DND-41 (cell line): ENCODE results near the gene CENPP.

Experiments
- ATAC-seq: fragments of 200-7000 bp; cut with Tn5 transposase; 3 replicates; pipeline ENCODE4 v1.9.1; 2021; ENCODE audit warnings: low read depth; ENCODE audit not compliant: insufficient read depth
- DNase-seq: peaks from one replicate; pipeline ENCODE4 v3.0.0-alpha.2; 2020
- H2AFZ ChIP-seq: 2 replicates; pipeline ENCODE4 v1.6.0; 2012; ENCODE audit warnings: low read depth, low read length
- H3K27ac ChIP-seq: 2 replicates; pipeline ENCODE4 v1.5.1; 2012; ENCODE audit warnings: low read length, inconsistent platforms
- H3K27me3 ChIP-seq: fragments of 200-600 bp; sonication (generic); 2 replicates; pipeline ENCODE4 v1.6.0; 2012; ENCODE audit warnings: low read length, mild to moderate bottlenecking, inconsistent platforms; ENCODE audit not compliant: insufficient read depth, poor library complexity
- H3K36me3 ChIP-seq: 2 replicates; pipeline ENCODE4 v1.5.1; 2012; ENCODE audit warnings: low read length, inconsistent platforms; ENCODE audit not compliant: insufficient read depth
- H3K4me1 ChIP-seq: 2 replicates; pipeline ENCODE4 v1.5.1; 2012; ENCODE audit warnings: mild to moderate bottlenecking, low read length; ENCODE audit not compliant: insufficient read depth
- H3K4me2 ChIP-seq: 2 replicates; pipeline ENCODE4 v1.6.0; 2012; ENCODE audit warnings: mild to moderate bottlenecking, moderate library complexity, low read length, inconsistent platforms; ENCODE audit not compliant: insufficient read depth
- H3K4me3 ChIP-seq, 2 experiments: fragments of 200-600 bp in 1 of 2; shearing (Covaris generic) in 1 of 2; 2 replicates each; pipeline ENCODE4 v1.5.1; 2012 to 2016; ENCODE audit warnings: inconsistent platforms in 2 of 2, low read length in 2 of 2, mild to moderate bottlenecking in 2 of 2, low read depth in 1 of 2, moderate library complexity in 1 of 2
- H3K79me2 ChIP-seq: 2 replicates; pipeline ENCODE4 v1.6.0; 2012; ENCODE audit warnings: low read length, inconsistent platforms; ENCODE audit not compliant: insufficient read depth
- H3K9ac ChIP-seq: 2 replicates; pipeline ENCODE4 v1.6.0; 2012; ENCODE audit warnings: low read depth, mild to moderate bottlenecking, inconsistent platforms, low read length, moderate library complexity
- H3K9me3 ChIP-seq: 2 replicates; pipeline ENCODE4 v1.5.1; 2012; ENCODE audit warnings: low read length, moderate library complexity, mild to moderate bottlenecking, inconsistent platforms; ENCODE audit not compliant: insufficient read depth, severe bottlenecking
- H4K20me1 ChIP-seq: 2 replicates; pipeline ENCODE4 v1.6.0; 2012; ENCODE audit warnings: low read length; ENCODE audit not compliant: insufficient read depth
- CTCF ChIP-seq: IDR thresholded peaks from 2 replicates; pipeline ENCODE4 v1.5.1; 2012; ENCODE audit warnings: borderline replicate concordance, low read length, moderate library complexity, mild to moderate bottlenecking; ENCODE audit not compliant: poor library complexity, severe bottlenecking; ENCODE audit errors: extremely low read depth
- EZH2 ChIP-seq: IDR thresholded peaks from 3 replicates; pipeline ENCODE4 v1.6.1; 2012; ENCODE audit warnings: borderline replicate concordance, low read depth, mild to moderate bottlenecking, moderate library complexity, low read length, inconsistent platforms; ENCODE audit not compliant: severe bottlenecking

CENPP gene

DNA sequence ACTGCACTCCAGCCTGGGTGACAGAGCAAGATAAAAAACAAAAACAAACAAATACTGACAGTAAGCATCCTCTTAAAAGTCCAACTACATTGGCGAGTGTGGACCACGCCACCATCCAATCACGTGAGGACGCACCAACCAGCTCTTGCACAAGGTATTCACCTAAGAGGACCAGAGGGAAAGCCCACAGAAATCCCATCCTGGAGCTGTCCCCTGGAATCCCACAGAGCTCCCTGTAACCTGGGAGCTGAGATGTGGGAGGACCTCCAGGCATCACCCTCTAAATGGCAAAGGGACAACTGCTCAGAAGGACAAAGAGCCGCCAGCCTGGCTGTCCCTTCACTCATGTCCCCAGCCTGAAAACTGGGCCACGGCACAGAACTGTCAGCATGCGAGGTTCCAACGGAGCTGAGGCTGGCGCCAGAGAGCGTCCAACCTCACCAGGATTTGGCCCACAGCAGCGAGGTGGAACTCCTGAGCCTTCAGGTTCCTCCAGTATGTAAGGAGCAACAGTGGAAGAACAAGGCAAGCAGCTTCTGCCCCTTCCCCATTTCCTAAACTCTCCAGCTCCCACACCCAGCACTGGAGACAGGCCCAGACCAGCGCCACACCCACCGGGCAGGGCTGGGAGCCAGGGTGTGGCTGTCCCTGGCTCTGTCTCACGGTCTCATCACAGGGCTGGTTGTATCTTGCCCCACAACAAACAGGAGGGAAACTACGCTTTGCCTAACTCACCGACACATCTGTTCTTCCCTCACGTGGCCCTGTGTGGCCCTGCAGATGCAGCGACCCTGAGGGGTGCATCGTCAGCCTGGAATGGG, 328.9 kb downstream of the CENPP start:
- TF ChIP-seq EZH2 (no peak), CTCF (no peak)
- no peak overlapping the region for H3K4me3 ChIP-seq
- no peak overlapping the region for H3K9ac ChIP-seq
- H3K27me3 ChIP-seq, result no peaks in the 10 kb centered on the region
- no peak overlapping the region for H3K4me2 ChIP-seq
- peaks cover 15% of the 10 kb centered on the region; the same call in 1 of the 2 replicates for H4K20me1 ChIP-seq
- H3K27ac ChIP-seq, result no peak overlapping the region
- no peak overlapping the region for H2AFZ ChIP-seq
- no peak for DNase-seq
- no peaks in the 10 kb centered on the region for H3K9me3 ChIP-seq
- ATAC-seq, result no peak
- H3K36me3 ChIP-seq, result peaks cover 57% of the 10 kb centered on the region
- H3K4me1 ChIP-seq, result no peaks in the 10 kb centered on the region
- H3K79me2 ChIP-seq, result peaks cover 3% of the 10 kb centered on the region

- TF ChIP-seq EZH2 (no peak), CTCF (no peak)
- Histone ChIP-seq H4K20me1 (peaks cover 21% of the 10 kb centered on the region; the same call in 1 of the 2 replicates), H3K27me3 (no peaks in the 10 kb centered on the region), H3K9me3 (no peaks in the 10 kb centered on the region), H3K4me1 (no peaks in the 10 kb centered on the region), H3K79me2 (peaks cover 8% of the 10 kb centered on the region), H3K27ac (no peak overlapping the region), H2AFZ (no peak overlapping the region), H3K4me2 (no peak overlapping the region), H3K4me3 (no peak overlapping the region), H3K9ac (no peak overlapping the region), H3K36me3 (peaks cover 56% of the 10 kb centered on the region)
- ATAC-seq (no peak), DNase-seq (no peak)
Measured at GRCh38 chr9:92655366-92655765, 329.6 kb downstream of the CENPP start.

- TF ChIP-seq EZH2, result no peak
- no peak for TF ChIP-seq CTCF
- Histone ChIP-seq H3K4me3 (no peak overlapping the region), H3K4me1 (no peaks in the 10 kb centered on the region), H4K20me1 (peaks cover 24% of the 10 kb centered on the region; the same call in 1 of the 2 replicates), H3K4me2 (no peak overlapping the region), H3K27me3 (no peaks in the 10 kb centered on the region), H3K79me2 (peaks cover 10% of the 10 kb centered on the region), H3K27ac (no peak overlapping the region), H3K9me3 (no peaks in the 10 kb centered on the region), H3K9ac (no peak overlapping the region), H2AFZ (no peak overlapping the region), H3K36me3 (peaks cover 49% of the 10 kb centered on the region)
- ATAC-seq (no peak), DNase-seq (no peak)
Measured at GRCh38 chr9:92655896-92656536, 330.3 kb downstream of the CENPP start.
